AML-193 (cell line): ENCODE results near the gene UTP18.
"Not testable (repeated sequence)": the region's sequence is repeated elsewhere in the genome, so short reads cannot be mapped to it uniquely, and the experiment has no call there.

Source experiments
- DNase-seq, 2 experiments: peaks; one replicate each; lab custom pipeline; 2025; lab: John Stamatoyannopoulos, UW

Gene UTP18

GRCh38 chr17:51258756-51259563 lies 1.4 kb upstream of the UTP18 start:
- DNase-seq: peak; percentile 16 to 47

GRCh38 chr17:51259564-51260236 lies 646 bp upstream of the UTP18 start, which contains the start of gene MBTD1:
Gene MBTD1 (minus strand): TSS chr17:51260049. CDS start chr17:51225161, 34,888 bp downstream.
- peak; percentile 95 to 98 for DNase-seq

- DNase-seq: peak; percentile 53 to 62
Measured at GRCh38 chr17:51261024-51261963, 948 bp downstream of the UTP18 start.

GRCh38 chr17:51263006-51263405 lies 2.7 kb downstream of the UTP18 start:
- DNase-seq: no peak

- DNase-seq: peak in 1 of 2 experiments; percentile 19
Measured at GRCh38 chr17:51264466-51264865, 4.1 kb downstream of the UTP18 start.

- no peak for DNase-seq
Measured at GRCh38 chr17:51269991-51270390, 9.6 kb downstream of the UTP18 start.

GRCh38 chr17:51270636-51271035 lies 10.3 kb downstream of the UTP18 start:
- peak; percentile 15 to 23 for DNase-seq

GRCh38 chr17:51272812-51273211 lies 12.5 kb downstream of the UTP18 start:
- no peak for DNase-seq

- DNase-seq: no peak
Measured at GRCh38 chr17:51275381-51275780, 15.0 kb downstream of the UTP18 start.

GRCh38 chr17:51279183-51279582 lies 18.8 kb downstream of the UTP18 start:
- DNase-seq: no peak

GRCh38 chr17:51287412-51287811 lies 27.1 kb downstream of the UTP18 start:
- DNase-seq: no peak

GRCh38 chr17:51289696-51290111 lies 29.4 kb downstream of the UTP18 start:
- no peak for DNase-seq

GRCh38 chr17:51294338-51294737 lies 34.0 kb downstream of the UTP18 start:
- not testable (repeated sequence) for DNase-seq

- DNase-seq: peak; percentile 59 to 63
Measured at GRCh38 chr17:51298508-51299371, 38.4 kb downstream of the UTP18 start.

- DNase-seq: no peak
Measured at GRCh38 chr17:51299859-51300258, 39.5 kb downstream of the UTP18 start.

- no peak for DNase-seq
Measured at GRCh38 chr17:51305182-51305581, 44.8 kb downstream of the UTP18 start.

GRCh38 chr17:51312003-51312402 lies 51.7 kb downstream of the UTP18 start:
- DNase-seq: not testable (repeated sequence)

GRCh38 chr17:51319186-51319585 lies 58.8 kb downstream of the UTP18 start:
- DNase-seq: no peak

GRCh38 chr17:51322390-51323029 lies 62.2 kb downstream of the UTP18 start:
- peak; percentile 49 to 68 for DNase-seq

- DNase-seq: no peak
Measured at GRCh38 chr17:51325471-51325870, 65.1 kb downstream of the UTP18 start.
